Testis (tissue), 3 donors: ENCODE data around the gene DPP9. TPM values are rescaled to one million over a fixed set of nuclear protein-coding genes. Genes with fewer than 3 reads are reported as not detected.

Experiments used
- DNase-seq: peaks from one replicate; pipeline ENCODE4 v3.0.0-alpha.2; 2019
- H3K27ac ChIP-seq, 2 donors: fragments of 200-600 bp; sonication (generic); one replicate each; pipeline ENCODE4 v1.5.1; 2019
- H3K27me3 ChIP-seq: fragments of 200-600 bp; sonication (generic); one replicate; pipeline ENCODE4 v1.5.1; 2019
- H3K36me3 ChIP-seq: fragments of 200-600 bp; sonication (generic); one replicate; pipeline ENCODE4 v1.5.1; 2017; ENCODE audit warnings: low read depth; ENCODE audit errors: missing control alignments
- H3K4me1 ChIP-seq: fragments of 200-600 bp; sonication (generic); one replicate; pipeline ENCODE4 v1.5.1; 2019
- H3K4me3 ChIP-seq, 2 donors: fragments of 200-600 bp; sonication (generic); one replicate each; pipeline ENCODE4 v1.5.1; 2017 to 2019
- H3K9me3 ChIP-seq: fragments of 200-600 bp; sonication (generic); one replicate; pipeline ENCODE4 v1.5.1; 2017
- POLR2A ChIP-seq: fragments of 450-650 bp; IDR thresholded peaks from one replicate; pipeline ENCODE4 v1.6.1; 2017; ENCODE audit warnings: antibody characterized with exemption, mild to moderate bottlenecking, moderate library complexity
- WGBS, 2 donors: methylation state at CpG; one replicate each; pipeline ENCODE4 v1.1.5; 2018; 5-methylcytosine and 5-hydroxymethylcytosine counted together
- intact Hi-C: fragments of 100-400 bp; cut with DNase I; formaldehyde crosslinking; loops from one replicate; pipeline ENCODE4 v1.15.1; 2023; ENCODE audit warnings: low total_unique reads
- polyA plus RNA-seq: library from polyadenylated mRNA; stranded (reverse); fragments of 350-450 nt; fragmentation: Illumina TruSeq; extraction: RNeasy Lipid Tissue Mini Kit (QIAGEN cat#74804); gene quantifications from one replicate; pipeline ENCODE4 v1.2.3, GENCODE V29; 2014; ENCODE audit warnings: low read depth, low replicate concordance; ENCODE audit not compliant: insufficient read depth
- total RNA-seq, 2 donors: library from RNA; depleted of rRNA; stranded (reverse); fragments of >200 nt; gene quantifications; one replicate each; pipeline ENCODE4 v1.2.3, GENCODE V29; 2016
- TF ChIP-seq, protein P1 (sequence below), 3 experiments: fragments of 450-650 bp in 2 of 3; fragments of 200-600 bp in 1 of 3; sonication (generic) in 1 of 3; IDR thresholded peaks; one replicate each; pipeline ENCODE4 v1.5.1; 2016 to 2019; ENCODE audit warnings: antibody characterized with exemption in 3 of 3, mild to moderate bottlenecking in 2 of 3, moderate library complexity in 1 of 3

The DPP9 gene
- total and polyA plus RNA-seq, 3 donors from 2014 or later = 24.6 to 74.2 (median 65.1) TPM

DNA sequence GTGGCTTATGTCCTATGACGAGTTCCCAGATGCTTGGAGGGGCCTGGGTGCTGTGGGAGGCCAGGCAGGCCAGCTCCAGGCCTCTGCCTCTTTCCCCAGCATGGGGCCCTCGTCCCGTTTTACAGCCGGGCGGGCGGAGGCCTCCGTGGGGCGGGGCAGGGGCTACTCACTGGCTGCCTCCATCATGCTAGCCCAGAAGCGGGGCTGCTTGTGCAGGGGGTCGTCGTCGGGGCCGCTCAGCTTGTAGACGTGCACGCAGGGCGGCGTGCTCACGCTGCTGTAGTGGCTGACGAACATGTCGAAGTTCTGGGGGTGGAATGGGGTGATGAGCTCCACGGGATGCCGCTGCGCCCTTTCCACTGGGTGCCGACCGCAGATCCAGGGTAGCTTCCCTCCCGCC lies 35.1 kb downstream of the DPP9 start:
- Histone ChIP-seq H3K36me3 (no peaks in the 10 kb centered on the region), H3K27ac (no peak overlapping the region), H3K27me3 (no peaks in the 10 kb centered on the region), H3K4me3 (no peak overlapping the region), H3K4me1 (no peaks in the 10 kb centered on the region), H3K9me3 (no peaks in the 10 kb centered on the region)
- DNase-seq = no peak
- TF ChIP-seq POLR2A = no peak
- TF ChIP-seq, protein P1, sequence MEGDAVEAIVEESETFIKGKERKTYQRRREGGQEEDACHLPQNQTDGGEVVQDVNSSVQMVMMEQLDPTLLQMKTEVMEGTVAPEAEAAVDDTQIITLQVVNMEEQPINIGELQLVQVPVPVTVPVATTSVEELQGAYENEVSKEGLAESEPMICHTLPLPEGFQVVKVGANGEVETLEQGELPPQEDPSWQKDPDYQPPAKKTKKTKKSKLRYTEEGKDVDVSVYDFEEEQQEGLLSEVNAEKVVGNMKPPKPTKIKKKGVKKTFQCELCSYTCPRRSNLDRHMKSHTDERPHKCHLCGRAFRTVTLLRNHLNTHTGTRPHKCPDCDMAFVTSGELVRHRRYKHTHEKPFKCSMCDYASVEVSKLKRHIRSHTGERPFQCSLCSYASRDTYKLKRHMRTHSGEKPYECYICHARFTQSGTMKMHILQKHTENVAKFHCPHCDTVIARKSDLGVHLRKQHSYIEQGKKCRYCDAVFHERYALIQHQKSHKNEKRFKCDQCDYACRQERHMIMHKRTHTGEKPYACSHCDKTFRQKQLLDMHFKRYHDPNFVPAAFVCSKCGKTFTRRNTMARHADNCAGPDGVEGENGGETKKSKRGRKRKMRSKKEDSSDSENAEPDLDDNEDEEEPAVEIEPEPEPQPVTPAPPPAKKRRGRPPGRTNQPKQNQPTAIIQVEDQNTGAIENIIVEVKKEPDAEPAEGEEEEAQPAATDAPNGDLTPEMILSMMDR (IDR thresholded peaks at IDR 0.05) = no peak
- intact Hi-C loops = no loop called here
- 92 to 96% methylated on average over 6 to 19 of the region's 26 CpGs for WGBS, 2 donors

DNA sequence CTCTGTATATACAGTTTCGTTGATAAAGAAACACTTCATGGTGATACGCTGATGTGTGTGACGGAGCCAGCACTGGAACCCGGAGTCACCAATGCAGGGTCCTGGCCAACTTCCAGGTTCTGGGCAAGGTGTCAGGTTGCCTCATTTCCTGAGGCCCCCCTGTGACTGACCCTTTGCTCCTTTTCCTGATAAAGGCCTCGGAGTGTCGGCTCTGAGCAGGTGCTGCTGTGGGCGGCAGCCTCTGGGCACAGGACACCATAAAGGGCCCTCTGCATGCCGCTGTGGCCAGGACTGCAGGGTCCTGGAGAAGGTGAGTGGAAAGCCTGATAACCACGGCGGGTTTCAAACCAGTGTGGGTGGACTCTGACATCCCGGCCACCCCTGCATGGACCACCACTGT lies 36.2 kb downstream of the DPP9 start:
- intact Hi-C loops = no loop called here
- WGBS, 2 donors = 85 to 88% methylated on average over 10 to 11 of the region's 11 CpGs
- Histone ChIP-seq H3K27me3 (no peaks in the 10 kb centered on the region), H3K4me1 (no peaks in the 10 kb centered on the region), H3K27ac (no peak overlapping the region), H3K4me3 (no peak overlapping the region), H3K36me3 (no peaks in the 10 kb centered on the region), H3K9me3 (no peaks in the 10 kb centered on the region)
- TF ChIP-seq, protein P1 (IDR thresholded peaks at IDR 0.05) = no peak
- no peak for TF ChIP-seq POLR2A
- no peak for DNase-seq

DNA sequence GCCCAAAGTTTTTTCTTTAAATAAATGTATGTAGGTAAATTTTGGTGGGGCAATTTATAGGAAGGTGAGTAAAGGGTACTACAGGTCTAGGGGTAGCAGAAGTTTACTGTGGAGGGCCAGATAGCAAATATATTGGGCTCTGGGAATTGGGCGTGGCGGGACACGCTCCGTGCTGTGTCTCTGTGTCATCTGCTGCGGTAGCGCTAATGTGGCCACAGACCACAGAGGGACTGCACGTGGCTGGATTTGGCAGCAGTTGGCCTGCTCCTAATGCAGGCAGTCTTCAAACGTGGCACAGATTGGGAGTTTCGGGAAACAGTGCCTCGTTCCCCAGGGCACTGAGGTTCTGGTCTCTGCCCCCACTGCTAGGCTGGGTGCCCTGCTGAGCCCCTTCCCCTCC lies 36.9 kb downstream of the DPP9 start:
- Histone ChIP-seq H3K27me3 (no peaks in the 10 kb centered on the region), H3K4me1 (no peaks in the 10 kb centered on the region), H3K36me3 (no peaks in the 10 kb centered on the region), H3K4me3 (no peak overlapping the region), H3K9me3 (no peaks in the 10 kb centered on the region), H3K27ac (no peak overlapping the region)
- intact Hi-C loops = no loop called here
- 98 to 99% methylated on average over 7 to 10 of the region's 10 CpGs for WGBS, 2 donors
- TF ChIP-seq, protein P1 (IDR thresholded peaks at IDR 0.05) = no peak
- no peak for TF ChIP-seq POLR2A
- DNase-seq = no peak

DNA sequence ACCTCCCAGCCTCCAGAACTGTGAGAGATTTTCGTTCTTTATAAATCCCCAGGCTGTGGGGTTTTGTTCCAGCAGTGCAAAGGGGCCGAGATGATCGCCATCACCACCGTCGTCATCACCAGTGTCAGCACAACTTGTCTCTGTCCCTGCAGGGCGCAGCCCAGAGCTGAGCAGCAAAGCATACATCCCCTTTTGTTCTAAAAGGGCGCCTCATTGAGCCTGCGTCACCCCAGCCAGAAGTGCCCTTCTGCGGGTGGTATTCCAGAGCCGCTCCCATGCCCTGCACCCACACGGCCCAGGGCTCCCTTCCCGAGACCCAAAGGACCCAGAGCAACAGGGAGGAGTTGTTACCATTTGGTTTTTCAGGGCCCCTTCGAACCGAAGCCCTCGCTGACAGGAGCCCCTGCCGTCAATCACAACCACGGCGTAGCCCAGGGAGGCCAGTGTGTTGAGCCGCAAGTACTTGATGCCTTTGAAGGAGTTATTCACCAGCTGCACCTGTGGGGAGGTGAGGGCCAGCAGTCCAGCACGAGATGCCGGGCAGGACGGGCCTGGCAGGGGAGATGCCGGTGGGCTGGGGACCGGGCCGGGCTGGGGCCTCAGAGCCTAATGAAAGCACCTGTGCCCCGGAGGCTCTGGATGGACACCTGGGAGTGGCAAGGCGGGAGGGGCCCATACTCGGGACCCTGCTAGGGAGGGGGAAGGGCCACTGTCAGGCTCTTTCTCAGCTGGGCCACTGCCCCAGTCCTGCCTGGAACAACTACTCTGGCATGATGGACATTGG lies 39.1 kb downstream of the DPP9 start:
- WGBS, 2 donors = 93 to 97% methylated on average over 24 to 28 of the region's 28 CpGs
- Histone ChIP-seq H3K9me3 (no peaks in the 10 kb centered on the region), H3K4me3 (no peak overlapping the region), H3K36me3 (no peaks in the 10 kb centered on the region), H3K27me3 (no peaks in the 10 kb centered on the region), H3K4me1 (no peaks in the 10 kb centered on the region), H3K27ac (no peak overlapping the region)
- intact Hi-C loops = no loop called here
- TF ChIP-seq, protein P1 (IDR thresholded peaks at IDR 0.05) = no peak
- no peak for TF ChIP-seq POLR2A
- DNase-seq = no peak
